Trophoblast cell (in vitro differentiated cells and primary cell): ENCODE data around the gene ATG7.

Experiments
- DNase-seq, 2 donors: peaks; one replicate each; pipeline ENCODE4 v3.0.0-alpha.2; 2016
- H2AFZ ChIP-seq: 2 replicates; pipeline ENCODE4 v1.6.1; 2013; ENCODE audit warnings: low read length, moderate library complexity, mild to moderate bottlenecking; ENCODE audit not compliant: insufficient read depth, poor library complexity
- H2AK5ac ChIP-seq: 2 replicates; pipeline ENCODE4 v1.6.1; 2013; ENCODE audit warnings: mild to moderate bottlenecking, low read length
- H2BK120ac ChIP-seq: 2 replicates; pipeline ENCODE4 v1.6.1; 2013; ENCODE audit warnings: low read length, mild to moderate bottlenecking, moderate library complexity; ENCODE audit not compliant: insufficient read depth, poor library complexity
- H2BK12ac ChIP-seq: 2 replicates; pipeline ENCODE4 v1.6.1; 2013; ENCODE audit warnings: mild to moderate bottlenecking, low read length, moderate library complexity
- H2BK5ac ChIP-seq: 2 replicates; pipeline ENCODE4 v1.6.1; 2013; ENCODE audit warnings: low read length, low read depth, moderate library complexity, mild to moderate bottlenecking; ENCODE audit not compliant: poor library complexity
- H3K14ac ChIP-seq: 2 replicates; pipeline ENCODE4 v1.6.1; 2013; ENCODE audit warnings: mild to moderate bottlenecking, low read length
- H3K18ac ChIP-seq: 2 replicates; pipeline ENCODE4 v1.6.1; 2013; ENCODE audit warnings: mild to moderate bottlenecking, low read length
- H3K23ac ChIP-seq: 2 replicates; pipeline ENCODE4 v1.6.1; 2013; ENCODE audit warnings: low read length
- H3K27ac ChIP-seq: 2 replicates; pipeline ENCODE4 v1.5.1; 2013; ENCODE audit warnings: low read depth, mild to moderate bottlenecking, inconsistent platforms, low read length, moderate library complexity
- H3K27me3 ChIP-seq: 2 replicates; pipeline ENCODE4 v1.6.1; 2013; ENCODE audit warnings: inconsistent platforms, mild to moderate bottlenecking, low read length, moderate library complexity; ENCODE audit not compliant: insufficient read depth
- H3K36me3 ChIP-seq, 2 experiments: 1 replicate in 1 of 2; 2 replicates in 1 of 2; pipeline ENCODE4 v1.6.1; 2013; ENCODE audit warnings: low read length in 2 of 2, mild to moderate bottlenecking in 2 of 2, moderate library complexity in 1 of 2; ENCODE audit not compliant: insufficient read depth in 2 of 2, control insufficient read depth in 1 of 2
- H3K4ac ChIP-seq: 2 replicates; pipeline ENCODE4 v1.6.1; 2013; ENCODE audit warnings: low read depth, mild to moderate bottlenecking, low read length, moderate library complexity
- H3K4me1 ChIP-seq, 2 experiments: 1 replicate in 1 of 2; 2 replicates in 1 of 2; pipeline ENCODE4 v1.6.1; 2013; ENCODE audit warnings: low read length in 2 of 2, mild to moderate bottlenecking in 2 of 2, moderate library complexity in 1 of 2; ENCODE audit not compliant: insufficient read depth in 2 of 2, control insufficient read depth in 1 of 2
- H3K4me2 ChIP-seq: 2 replicates; pipeline ENCODE4 v1.6.1; 2013; ENCODE audit warnings: inconsistent platforms, mild to moderate bottlenecking, low read length, moderate library complexity
- H3K4me3 ChIP-seq: 2 replicates; pipeline ENCODE4 v1.5.1; 2013; ENCODE audit warnings: mild to moderate bottlenecking, low read depth, low read length, inconsistent platforms
- H3K79me1 ChIP-seq: one replicate; pipeline ENCODE4 v1.6.1; 2013; ENCODE audit warnings: low read length
- H3K79me2 ChIP-seq: 2 replicates; pipeline ENCODE4 v1.6.1; 2013; ENCODE audit warnings: low read length, mild to moderate bottlenecking; ENCODE audit not compliant: control insufficient read depth, insufficient read depth, poor library complexity
- H3K9ac ChIP-seq: 2 replicates; pipeline ENCODE4 v1.6.1; 2013; ENCODE audit warnings: mild to moderate bottlenecking, low read length
- H3K9me3 ChIP-seq: 2 replicates; pipeline ENCODE4 v1.6.1; 2013; ENCODE audit warnings: low read depth, mild to moderate bottlenecking, control low read depth, inconsistent platforms, low read length; ENCODE audit not compliant: insufficient read depth
- H4K12ac ChIP-seq: 2 replicates; pipeline ENCODE4 v1.6.1; 2013; ENCODE audit warnings: low read depth, mild to moderate bottlenecking, low read length, moderate library complexity
- H4K8ac ChIP-seq: 2 replicates; pipeline ENCODE4 v1.6.1; 2013; ENCODE audit warnings: low read depth, mild to moderate bottlenecking, low read length, moderate library complexity
- H4K91ac ChIP-seq: one replicate; pipeline ENCODE4 v1.6.1; 2013; ENCODE audit warnings: low read depth, mild to moderate bottlenecking, low read length, moderate library complexity
- WGBS: extraction: QIAGEN DNeasy Blood & Tissue Kit; methylation state at CpG from one replicate; pipeline ENCODE4 v1.1.7; 2013; ENCODE audit warnings: missing lambda C conversion rate; ENCODE audit not compliant: insufficient read length, insufficient coverage; ENCODE audit errors: extremely low coverage; 5-methylcytosine and 5-hydroxymethylcytosine counted together

ATG7 gene

GRCh38 chr3:11543948-11544387 is 271.8 kb downstream of the ATG7 start:
- Histone ChIP-seq H3K4me1 (peaks cover 6 to 8% of the 10 kb centered on the region in 2 experiments), H3K4ac (no peak overlapping the region), H3K18ac (no peak overlapping the region), H3K9me3 (peaks cover 5% of the 10 kb centered on the region), H3K36me3 (no peaks in the 10 kb centered on the region), H3K79me2 (no peaks in the 10 kb centered on the region), H3K14ac (no peak overlapping the region), H2BK5ac (no peak overlapping the region), H4K12ac (no peak overlapping the region), H2BK12ac (no peak overlapping the region), H3K27ac (no peak overlapping the region), H2AFZ (no peak overlapping the region), H3K4me2 (no peak overlapping the region), H3K4me3 (no peak overlapping the region), H3K27me3 (no peaks in the 10 kb centered on the region), H3K79me1 (no peaks in the 10 kb centered on the region), H3K23ac (no peak overlapping the region), H4K91ac (no peak overlapping the region), H3K9ac (no peak overlapping the region), H2AK5ac (no peak overlapping the region), H4K8ac (no peak overlapping the region), H2BK120ac (no peak overlapping the region)
- no CpG with 5 or more reads among the region's 6 CpGs for WGBS
- no peak for DNase-seq

DNA sequence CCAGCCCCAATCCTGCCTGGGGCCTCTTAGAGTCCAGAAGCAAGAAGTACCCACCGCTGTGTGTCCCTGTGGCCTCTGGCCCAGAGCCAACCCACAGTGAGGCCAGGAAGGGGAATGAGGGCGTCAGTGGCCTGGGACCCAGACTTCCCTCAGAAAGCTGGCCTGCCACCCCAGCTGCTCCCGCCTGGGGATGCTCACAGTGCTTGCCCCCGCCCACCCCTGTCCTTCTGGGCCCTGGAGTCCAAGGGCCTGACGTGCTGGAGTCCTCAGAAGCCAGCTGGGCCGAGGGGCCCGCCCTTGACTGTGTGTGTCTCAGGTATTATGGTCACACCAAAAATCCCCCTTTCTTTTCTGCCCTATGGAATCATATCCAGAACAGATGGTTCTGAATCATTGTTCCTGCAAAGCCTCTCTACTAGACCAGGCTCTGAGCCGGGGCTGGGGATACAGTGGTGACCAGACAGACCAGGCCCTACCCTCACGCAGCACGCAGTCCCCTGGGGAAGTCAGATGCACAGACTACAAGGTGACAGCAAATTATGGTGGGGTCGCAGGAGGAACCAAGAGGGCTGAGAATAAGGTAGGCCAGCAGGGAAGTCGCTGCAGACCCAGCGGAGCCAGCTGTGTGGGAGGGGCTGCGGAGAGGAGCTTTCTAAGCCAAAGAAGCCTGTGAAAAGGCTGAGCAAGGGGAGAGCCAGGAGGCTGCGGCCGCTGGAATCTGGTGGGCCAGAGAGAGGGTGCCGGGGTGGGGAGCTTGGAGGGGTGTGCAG is 272.4 kb downstream of the ATG7 start:
- WGBS, result no CpG with 5 or more reads among the region's 17 CpGs
- H2AK5ac ChIP-seq, result no peak overlapping the region
- no peak overlapping the region for H2AFZ ChIP-seq
- H3K36me3 ChIP-seq, result no peaks in the 10 kb centered on the region
- H3K4ac ChIP-seq, result no peak overlapping the region
- H4K12ac ChIP-seq, result no peak overlapping the region
- no peak overlapping the region for H3K9ac ChIP-seq
- no peak overlapping the region for H3K4me2 ChIP-seq
- peaks cover 6 to 8% of the 10 kb centered on the region in 2 experiments for H3K4me1 ChIP-seq
- H3K4me3 ChIP-seq, result no peak overlapping the region
- no peaks in the 10 kb centered on the region for H3K79me2 ChIP-seq
- H3K27ac ChIP-seq, result no peak overlapping the region
- H3K18ac ChIP-seq, result no peak overlapping the region
- no peaks in the 10 kb centered on the region for H3K79me1 ChIP-seq
- H4K8ac ChIP-seq, result no peak overlapping the region
- no peak overlapping the region for H2BK12ac ChIP-seq
- no peak for DNase-seq
- no peak overlapping the region for H2BK5ac ChIP-seq
- no peak overlapping the region for H4K91ac ChIP-seq
- H3K27me3 ChIP-seq, result no peaks in the 10 kb centered on the region
- no peak overlapping the region for H2BK120ac ChIP-seq
- no peak overlapping the region for H3K23ac ChIP-seq
- no peak overlapping the region for H3K14ac ChIP-seq
- peaks cover 5% of the 10 kb centered on the region for H3K9me3 ChIP-seq

DNA sequence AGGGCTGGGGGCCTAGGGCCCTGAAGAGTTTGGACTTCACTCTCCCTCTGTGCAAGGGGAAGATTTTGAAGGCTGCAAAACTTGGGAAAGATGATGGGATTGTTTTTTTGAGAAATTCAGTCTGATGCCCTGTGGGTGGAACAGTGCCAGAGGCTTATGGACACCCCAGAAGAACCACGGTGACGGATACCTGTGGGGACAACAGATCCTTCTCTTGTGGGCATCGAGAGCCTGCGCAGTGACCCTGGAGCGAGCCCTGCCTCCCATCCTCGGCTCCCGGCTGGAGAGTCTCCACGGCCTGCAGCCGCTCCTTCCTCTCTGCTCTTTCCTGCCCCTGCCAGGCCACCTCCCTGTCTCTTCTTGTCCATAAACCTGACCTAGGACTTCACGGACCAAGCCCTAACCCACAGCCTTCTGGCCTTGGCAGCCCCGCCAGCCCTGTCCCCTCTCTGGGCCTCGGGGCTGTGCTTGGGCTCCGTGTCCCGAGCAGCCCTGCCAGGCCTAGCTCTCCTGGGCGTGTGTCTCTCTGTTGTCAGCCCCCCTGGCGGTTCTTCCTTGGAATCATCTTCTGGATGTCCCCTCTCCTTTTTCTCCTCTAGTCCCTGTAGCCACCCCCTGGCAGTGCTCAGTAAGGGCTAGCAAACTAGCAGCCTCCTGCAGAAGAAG is 273.1 kb downstream of the ATG7 start:
- no peak overlapping the region for H3K9ac ChIP-seq
- no peaks in the 10 kb centered on the region for H3K27me3 ChIP-seq
- H3K4me3 ChIP-seq, result no peak overlapping the region
- no CpG with 5 or more reads among the region's 16 CpGs for WGBS
- H4K91ac ChIP-seq, result no peak overlapping the region
- no peak overlapping the region for H4K8ac ChIP-seq
- H3K23ac ChIP-seq, result no peak overlapping the region
- H2AFZ ChIP-seq, result no peak overlapping the region
- no peak overlapping the region for H4K12ac ChIP-seq
- no peak overlapping the region for H3K4me2 ChIP-seq
- no peaks in the 10 kb centered on the region for H3K79me1 ChIP-seq
- no peak overlapping the region for H3K18ac ChIP-seq
- peaks cover 6 to 8% of the 10 kb centered on the region in 2 experiments for H3K4me1 ChIP-seq
- H2BK5ac ChIP-seq, result no peak overlapping the region
- no peak for DNase-seq
- H3K9me3 ChIP-seq, result peaks cover 5% of the 10 kb centered on the region
- H2AK5ac ChIP-seq, result no peak overlapping the region
- H3K4ac ChIP-seq, result no peak overlapping the region
- H3K79me2 ChIP-seq, result no peaks in the 10 kb centered on the region
- no peak overlapping the region for H3K14ac ChIP-seq
- H3K27ac ChIP-seq, result no peak overlapping the region
- H2BK120ac ChIP-seq, result no peak overlapping the region
- no peaks in the 10 kb centered on the region for H3K36me3 ChIP-seq
- no peak overlapping the region for H2BK12ac ChIP-seq

GRCh38 chr3:11546657-11547302 is 274.6 kb downstream of the ATG7 start:
- WGBS, result no CpG with 5 or more reads among the region's 9 CpGs
- DNase-seq, result no peak

More at GRCh38 chr3:11546657-11547302, 274.6 kb downstream of the ATG7 start:
- no peak overlapping the region for H4K12ac ChIP-seq
- peaks cover 5% of the 10 kb centered on the region for H3K9me3 ChIP-seq
- H4K8ac ChIP-seq, result no peak overlapping the region
- H3K4me2 ChIP-seq, result no peak overlapping the region
- H3K36me3 ChIP-seq, result peaks cover 0 to 2% of the 10 kb centered on the region in 2 experiments
- no peak overlapping the region for H3K4ac ChIP-seq
- peaks cover 6 to 8% of the 10 kb centered on the region in 2 experiments for H3K4me1 ChIP-seq
- no peak overlapping the region for H2BK12ac ChIP-seq
- H2BK5ac ChIP-seq, result no peak overlapping the region
- no peak overlapping the region for H3K14ac ChIP-seq
- H3K79me2 ChIP-seq, result no peaks in the 10 kb centered on the region
- no peak overlapping the region for H4K91ac ChIP-seq
- H3K18ac ChIP-seq, result no peak overlapping the region
- no peak overlapping the region for H3K4me3 ChIP-seq
- H3K27me3 ChIP-seq, result no peaks in the 10 kb centered on the region
- H2BK120ac ChIP-seq, result no peak overlapping the region
- H3K79me1 ChIP-seq, result no peaks in the 10 kb centered on the region
- no peak overlapping the region for H2AFZ ChIP-seq
- H3K9ac ChIP-seq, result no peak overlapping the region
- H3K23ac ChIP-seq, result no peak overlapping the region
- no peak overlapping the region for H2AK5ac ChIP-seq
- no peak overlapping the region for H3K27ac ChIP-seq
